Measurements from ENCODE around the gene PSMA8. TPM values are rescaled to one million over a fixed set of nuclear protein-coding genes. Genes with fewer than 3 reads are reported as not detected.
"Not testable (repeated sequence)": the region's sequence is repeated elsewhere in the genome, so short reads cannot be mapped to it uniquely, and the experiment has no call there.

The PSMA8 gene
- total and polyA plus RNA-seq, 2 of the 13 experiments (the other 11 are each of a cell fraction or from before 2014, with no cell fraction given), result not detected

- TF ChIP-seq ISX (CRISPR knock-in tag; conservative IDR thresholded peaks at IDR 0.05) (no peak), MTF1 (CRISPR knock-in tag; IDR thresholded peaks at IDR 0.05) (no peak), ZNF746 (CRISPR knock-in tag; IDR thresholded peaks at IDR 0.05) (no peak), TFDP1 (CRISPR knock-in tag; IDR thresholded peaks at IDR 0.05; ENCODE audit: borderline replicate concordance) (no peak), SNAPC5 (CRISPR knock-in tag; IDR thresholded peaks at IDR 0.05; ENCODE audit: borderline replicate concordance) (no peak), SIN3B (IDR thresholded peaks at IDR 0.05; ENCODE audit: low read length) (no peak), CENPBD1 (CRISPR knock-in tag; IDR thresholded peaks at IDR 0.05; ENCODE audit: borderline replicate concordance, low read depth) (no peak), GZF1 (CRISPR knock-in tag; IDR thresholded peaks at IDR 0.05) (no peak), HOMEZ (CRISPR knock-in tag; IDR thresholded peaks at IDR 0.05; ENCODE audit: low read depth) (no peak), STAT6 (CRISPR knock-in tag; IDR thresholded peaks at IDR 0.05; ENCODE audit: borderline replicate concordance) (no peak)
Measured at GRCh38 chr18:26127786-26128185, 5.9 kb upstream of the PSMA8 start (continued).

GRCh38 chr18:26128192-26128591 lies 5.5 kb upstream of the PSMA8 start:
- H2AFZ ChIP-seq (ENCODE audit: low read length); FAIRE-seq; H3K27me3 ChIP-seq (ENCODE audit: control insufficient read depth in 1 of 2, insufficient read depth in 2 of 2, low read length in 2 of 2); H3K79me2 ChIP-seq (ENCODE audit: insufficient read depth, low read length); H3K4me2 ChIP-seq (ENCODE audit: low read depth, low read length); H3K36me3 ChIP-seq (replicated peaks in 1 of 2; ENCODE audit: control insufficient read depth in 1 of 2, insufficient read depth in 2 of 2, low read length in 2 of 2); H3K9ac ChIP-seq (ENCODE audit: insufficient read depth, low read depth, low read length); H3K27ac ChIP-seq (ENCODE audit: extremely low read length, insufficient read depth, low read length); DNase-seq (ENCODE audit: low spot score); BruUV-seq (replicated peaks); ATAC-seq; H4K20me1 ChIP-seq (ENCODE audit: insufficient read depth, low read length); CTCF ChIA-PET (ENCODE audit: low intra/inter-chr PET ratio, low total read pairs); intact Hi-C loops (cut with micrococcal nuclease; ENCODE audit: unreplicated experiment); in situ Hi-C loops (cut with HindIII; ENCODE audit: extremely low pct_ligation_motif_present, low pct_unique_long_range_greater_than_20kb); POLR2A ChIA-PET; H3K9me3 ChIP-seq (ENCODE audit: low read length); H3K4me3 ChIP-seq (replicated peaks in 1 of 3; ENCODE audit: insufficient read depth in 1 of 3, low read depth in 2 of 3, low read length in 3 of 3); H3K4me1 ChIP-seq (ENCODE audit: insufficient read depth, low read length): not testable (repeated sequence)
- WGBS (ENCODE audit: low lambda C conversion rate), result 0% methylated on average over 2 of the region's 2 CpGs

Measured in HepG2 (cell line).